Head of caudate nucleus (tissue), 42 donors: ENCODE results near the gene VAPB.
A peak's percentile ranks its signal among the peaks of the same experiment; 100 is the strongest.
"Not testable (repeated sequence)": the region's sequence is repeated elsewhere in the genome, so short reads cannot be mapped to it uniquely, and the experiment has no call there.

Experiments used
- DNase-seq, 42 donors: peaks; one replicate each; pipeline versions ENCODE4 v3.0.0 to v3.0.0-alpha.2; 2020 to 2021; ENCODE audit warnings: mixed read lengths in 7 of 42
- intact Hi-C: fragments of 100-400 bp; cut with DNase I; formaldehyde crosslinking; loops from one replicate; pipeline ENCODE4 v1.15.0; 2022

Gene VAPB

GRCh38 chr20:58388882-58389323 lies at the start of gene VAPB:
VAPB (plus strand) TSS chr20:58389229; CDS start chr20:58389460, 231 bp downstream.
- DNase-seq: peak; percentile 85 to 98 (median 95)
- intact Hi-C loops: loop anchor here (5.0 kb wide), 1 partner anchor 77 kb away; no protein-coding TSS in a partner anchor

GRCh38 chr20:58339741-58340140 lies 49.3 kb upstream of the VAPB start:
- intact Hi-C loops: no loop called here
- DNase-seq: no peak

GRCh38 chr20:58340151-58340550 lies 48.9 kb upstream of the VAPB start:
- intact Hi-C loops: no loop called here
- DNase-seq: no peak

GRCh38 chr20:58340853-58341252 lies 48.2 kb upstream of the VAPB start:
- intact Hi-C loops: no loop called here

GRCh38 chr20:58342104-58342945 lies 46.7 kb upstream of the VAPB start:
- DNase-seq: no peak
- intact Hi-C loops: no loop called here

More at GRCh38 chr20:58340853-58341252, 48.2 kb upstream of the VAPB start:
- DNase-seq: no peak

GRCh38 chr20:58344741-58345140 lies 44.3 kb upstream of the VAPB start:
- intact Hi-C loops: no loop called here
- DNase-seq: no peak

- DNase-seq: no peak
- intact Hi-C loops: no loop called here
These were observed 39.5 kb upstream of the VAPB start for GRCh38 chr20:58349570-58349969.

GRCh38 chr20:58352468-58352867 lies 36.6 kb upstream of the VAPB start:
- intact Hi-C loops: no loop called here
- no peak for DNase-seq

GRCh38 chr20:58359441-58359840 lies 29.6 kb upstream of the VAPB start:
- no peak for DNase-seq
- intact Hi-C loops: no loop called here

GRCh38 chr20:58360936-58361335 lies 28.1 kb upstream of the VAPB start:
- intact Hi-C loops: no loop called here
- no peak for DNase-seq

- intact Hi-C loops: no loop called here
- no peak for DNase-seq
These were observed 27.4 kb upstream of the VAPB start for GRCh38 chr20:58361481-58362205.

- DNase-seq: no peak
- intact Hi-C loops: no loop called here
These were observed 26.9 kb upstream of the VAPB start for GRCh38 chr20:58362206-58362516.

- no peak for DNase-seq
- intact Hi-C loops: no loop called here
These were observed 26.1 kb upstream of the VAPB start for GRCh38 chr20:58362970-58363369.

- no peak for DNase-seq
- intact Hi-C loops: no loop called here
These were observed 22.2 kb upstream of the VAPB start for GRCh38 chr20:58366866-58367265.

- DNase-seq: no peak
- intact Hi-C loops: no loop called here
These were observed 16.2 kb upstream of the VAPB start for GRCh38 chr20:58372806-58373205.

- intact Hi-C loops, DNase-seq: not testable (repeated sequence)
These were observed 15.7 kb upstream of the VAPB start for GRCh38 chr20:58373296-58373695.

- intact Hi-C loops: no loop called here
- DNase-seq: no peak
These were observed 14.8 kb upstream of the VAPB start for GRCh38 chr20:58374027-58374850.

- intact Hi-C loops: no loop called here
- peak in 1 of 42 donors; percentile 4 for DNase-seq
These were observed 13.9 kb upstream of the VAPB start for GRCh38 chr20:58374906-58375758.
